ENCODE results near the gene TNK1. TPM values are rescaled to one million over a fixed set of nuclear protein-coding genes. Genes with fewer than 3 reads are reported as not detected.

Gene TNK1
- total RNA-seq, 1 donor from 2014 or later: 13.3 TPM

DNA sequence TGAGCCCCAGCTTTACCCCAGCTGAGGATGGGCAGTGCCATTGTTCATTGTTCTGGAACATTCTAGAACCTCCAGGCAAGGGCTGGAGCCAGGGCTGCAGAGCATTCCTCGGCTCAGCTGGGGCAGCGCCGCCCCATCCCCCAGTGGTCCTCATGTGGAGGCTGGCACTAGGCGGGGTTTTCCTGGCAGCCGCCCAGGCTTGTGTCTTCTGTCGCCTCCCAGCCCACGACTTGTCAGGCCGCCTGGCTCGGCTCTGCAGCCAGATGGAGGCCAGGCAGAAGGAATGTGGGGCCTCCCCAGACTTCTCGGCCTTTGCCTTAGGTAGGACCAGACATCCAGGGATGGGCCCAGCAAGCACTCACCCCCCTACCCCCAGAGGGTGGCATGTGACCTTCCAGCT, 25.8 kb upstream of the TNK1 start, which contains the start of gene TMEM95:
Gene TMEM95, plus strand, starts transcription at position 104 of the 400 bp plus-strand sequence. Its CDS starts 49 bp downstream, at position 153.
- no peak for DNase-seq (ENCODE audit: low read depth)
- Histone ChIP-seq H3K36me3 (ENCODE audit: control insufficient read depth, insufficient read depth, low read length) (no peaks in the 10 kb centered on the region), H3K4me3 (ENCODE audit: low read depth, low read length) (no peak within 1 kb of the TSS), H3K27me3 (ENCODE audit: control insufficient read depth, insufficient read depth, low read length) (no peaks in the 10 kb centered on the region)
- TF ChIP-seq, protein P1, sequence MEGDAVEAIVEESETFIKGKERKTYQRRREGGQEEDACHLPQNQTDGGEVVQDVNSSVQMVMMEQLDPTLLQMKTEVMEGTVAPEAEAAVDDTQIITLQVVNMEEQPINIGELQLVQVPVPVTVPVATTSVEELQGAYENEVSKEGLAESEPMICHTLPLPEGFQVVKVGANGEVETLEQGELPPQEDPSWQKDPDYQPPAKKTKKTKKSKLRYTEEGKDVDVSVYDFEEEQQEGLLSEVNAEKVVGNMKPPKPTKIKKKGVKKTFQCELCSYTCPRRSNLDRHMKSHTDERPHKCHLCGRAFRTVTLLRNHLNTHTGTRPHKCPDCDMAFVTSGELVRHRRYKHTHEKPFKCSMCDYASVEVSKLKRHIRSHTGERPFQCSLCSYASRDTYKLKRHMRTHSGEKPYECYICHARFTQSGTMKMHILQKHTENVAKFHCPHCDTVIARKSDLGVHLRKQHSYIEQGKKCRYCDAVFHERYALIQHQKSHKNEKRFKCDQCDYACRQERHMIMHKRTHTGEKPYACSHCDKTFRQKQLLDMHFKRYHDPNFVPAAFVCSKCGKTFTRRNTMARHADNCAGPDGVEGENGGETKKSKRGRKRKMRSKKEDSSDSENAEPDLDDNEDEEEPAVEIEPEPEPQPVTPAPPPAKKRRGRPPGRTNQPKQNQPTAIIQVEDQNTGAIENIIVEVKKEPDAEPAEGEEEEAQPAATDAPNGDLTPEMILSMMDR (IDR thresholded peaks at IDR 0.05; ENCODE audit: insufficient read depth, low read length, poor library complexity, severe bottlenecking): no peak

DNA sequence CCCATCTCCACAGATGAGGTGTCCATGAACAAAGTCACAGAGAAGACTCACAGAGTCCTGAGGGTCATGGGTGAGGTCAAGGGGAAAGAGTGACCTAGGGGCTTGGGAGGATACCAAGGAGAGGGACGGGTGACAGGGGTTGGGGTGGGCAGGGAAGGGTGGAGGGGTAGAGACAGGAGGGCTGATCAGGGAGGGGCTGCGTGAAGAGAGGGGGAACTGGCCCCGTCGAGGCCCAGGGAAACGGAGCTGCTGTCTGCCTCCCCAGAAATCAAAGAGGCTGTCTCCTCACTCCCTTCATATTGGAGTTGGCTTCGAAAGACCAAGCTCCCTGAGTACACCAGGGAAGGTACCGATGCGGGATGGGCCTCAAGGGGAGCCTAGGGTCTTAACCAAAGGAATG, 25.3 kb upstream of the TNK1 start:
- DNase-seq (ENCODE audit: low read depth): no peak
- TF ChIP-seq, protein P1 (IDR thresholded peaks at IDR 0.05; ENCODE audit: insufficient read depth, low read length, poor library complexity, severe bottlenecking): no peak
- Histone ChIP-seq H3K27me3 (ENCODE audit: control insufficient read depth, insufficient read depth, low read length) (no peaks in the 10 kb centered on the region), H3K36me3 (ENCODE audit: control insufficient read depth, insufficient read depth, low read length) (no peaks in the 10 kb centered on the region), H3K4me3 (ENCODE audit: low read depth, low read length) (no peak overlapping the region)

DNA sequence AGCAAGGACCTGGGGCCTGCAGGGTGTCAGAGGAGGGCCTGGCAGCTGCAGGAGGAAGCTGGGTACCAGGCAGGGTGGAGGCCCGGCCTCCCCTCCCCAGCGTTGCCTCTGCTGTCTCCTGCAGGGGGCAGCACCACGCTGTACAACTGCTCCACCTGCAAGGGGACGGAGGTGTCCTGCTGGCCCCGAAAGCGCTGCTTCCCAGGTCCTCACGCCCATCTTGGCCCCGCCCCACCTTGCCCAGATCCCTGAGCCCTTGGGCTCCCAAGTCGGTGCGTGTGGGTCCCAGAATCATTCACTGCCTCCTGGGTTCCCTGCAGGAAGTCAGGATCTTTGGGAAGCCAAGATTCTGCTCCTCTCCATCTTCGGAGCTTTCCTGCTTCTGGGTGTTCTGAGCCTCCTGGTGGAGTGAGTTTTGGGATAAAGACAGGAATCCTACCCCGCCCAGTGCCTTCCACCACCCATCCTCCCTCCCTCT, 24.8 kb upstream of the TNK1 start:
- TF ChIP-seq, protein P1 (IDR thresholded peaks at IDR 0.05; ENCODE audit: insufficient read depth, low read length, poor library complexity, severe bottlenecking): peak; percentile 90
- DNase-seq (ENCODE audit: low read depth): no peak
- Histone ChIP-seq H3K36me3 (ENCODE audit: control insufficient read depth, insufficient read depth, low read length) (no peaks in the 10 kb centered on the region), H3K4me3 (ENCODE audit: low read depth, low read length) (no peak overlapping the region), H3K27me3 (ENCODE audit: control insufficient read depth, insufficient read depth, low read length) (no peaks in the 10 kb centered on the region)

- no peak for DNase-seq (ENCODE audit: low read depth)
- no peaks in the 10 kb centered on the region for H3K27me3 ChIP-seq (ENCODE audit: control insufficient read depth, insufficient read depth, low read length)
- TF ChIP-seq, protein P1 (IDR thresholded peaks at IDR 0.05; ENCODE audit: insufficient read depth, low read length, poor library complexity, severe bottlenecking): no peak
- H3K4me3 ChIP-seq (ENCODE audit: low read depth, low read length): no peak overlapping the region
- H3K36me3 ChIP-seq (ENCODE audit: control insufficient read depth, insufficient read depth, low read length): no peaks in the 10 kb centered on the region
Measured at GRCh38 chr17:7356756-7357155, 24.1 kb upstream of the TNK1 start.

- H3K27me3 ChIP-seq (ENCODE audit: control insufficient read depth, insufficient read depth, low read length): no peaks in the 10 kb centered on the region
- TF ChIP-seq, protein P1 (IDR thresholded peaks at IDR 0.05; ENCODE audit: insufficient read depth, low read length, poor library complexity, severe bottlenecking): no peak
Measured at GRCh38 chr17:7357381-7357780, 23.5 kb upstream of the TNK1 start.

GRCh38 chr17:7361906-7362305, 19.0 kb upstream of the TNK1 start:
- no peak for DNase-seq (ENCODE audit: low read depth)
- TF ChIP-seq, protein P1 (IDR thresholded peaks at IDR 0.05; ENCODE audit: insufficient read depth, low read length, poor library complexity, severe bottlenecking): no peak
- Histone ChIP-seq H3K27me3 (ENCODE audit: control insufficient read depth, insufficient read depth, low read length) (no peaks in the 10 kb centered on the region), H3K4me3 (ENCODE audit: low read depth, low read length) (no peak overlapping the region), H3K36me3 (ENCODE audit: control insufficient read depth, insufficient read depth, low read length) (no peaks in the 10 kb centered on the region)

More at GRCh38 chr17:7357381-7357780, 23.5 kb upstream of the TNK1 start:
- H3K4me3 ChIP-seq (ENCODE audit: low read depth, low read length): no peak overlapping the region
- no peaks in the 10 kb centered on the region for H3K36me3 ChIP-seq (ENCODE audit: control insufficient read depth, insufficient read depth, low read length)
- DNase-seq (ENCODE audit: low read depth): no peak
